HUES64 (cell line): ENCODE measurements around the gene UNC45B.
"Not testable (repeated sequence)": the region's sequence is repeated elsewhere in the genome, so short reads cannot be mapped to it uniquely, and the experiment has no call there.

Source experiments
- H3K27ac ChIP-seq: 2 replicates; pipeline ENCODE4 v1.7.0; 2013; ENCODE audit warnings: low read depth, low read length, inconsistent platforms
- H3K27me3 ChIP-seq: 2 replicates; pipeline ENCODE4 v1.6.1; 2013; ENCODE audit warnings: mild to moderate bottlenecking, low read length; ENCODE audit not compliant: insufficient read depth
- H3K36me3 ChIP-seq: 2 replicates; pipeline ENCODE4 v1.6.1; 2013; ENCODE audit warnings: mild to moderate bottlenecking, low read length; ENCODE audit not compliant: insufficient read depth
- H3K4me1 ChIP-seq: 2 replicates; pipeline ENCODE4 v1.6.1; 2013; ENCODE audit warnings: mild to moderate bottlenecking, low read length, moderate library complexity; ENCODE audit not compliant: insufficient read depth
- H3K4me3 ChIP-seq: 2 replicates; pipeline ENCODE4 v1.5.1; 2013; ENCODE audit warnings: mild to moderate bottlenecking, low read length, moderate library complexity
- H3K9ac ChIP-seq: 2 replicates; pipeline ENCODE4 v1.6.1; 2013; ENCODE audit warnings: mild to moderate bottlenecking, low read depth, low read length
- H3K9me3 ChIP-seq: 2 replicates; pipeline ENCODE4 v1.6.1; 2013; ENCODE audit warnings: low read depth, low read length; ENCODE audit not compliant: insufficient read depth
- WGBS: fragments of 150-250, 120-280 bp; methylation state at CpG from one replicate; pipeline ENCODE4 v1.1.7; 2013; ENCODE audit warnings: missing lambda C conversion rate; 5-methylcytosine and 5-hydroxymethylcytosine counted together

Gene UNC45B

GRCh38 chr17:35142467-35142796 lies 5.2 kb upstream of the UNC45B start:
- Histone ChIP-seq H3K27ac (no peak overlapping the region), H3K27me3 (no peaks in the 10 kb centered on the region), H3K9ac (no peak overlapping the region), H3K4me3 (peak overlapping the region; percentile 98), H3K36me3 (peaks cover 27% of the 10 kb centered on the region), H3K9me3 (no peaks in the 10 kb centered on the region), H3K4me1 (no peaks in the 10 kb centered on the region)
- 71% methylated on average over 8 of the region's 8 CpGs for WGBS

- no peak overlapping the region for H3K9ac ChIP-seq
- 93% methylated on average over 4 of the region's 4 CpGs for WGBS
- H3K36me3 ChIP-seq = peaks cover 3% of the 10 kb centered on the region
- no peaks in the 10 kb centered on the region for H3K27me3 ChIP-seq
- no peak overlapping the region for H3K4me3 ChIP-seq
- no peak overlapping the region for H3K27ac ChIP-seq
- no peaks in the 10 kb centered on the region for H3K9me3 ChIP-seq
- no peaks in the 10 kb centered on the region for H3K4me1 ChIP-seq
These were observed 2.8 kb upstream of the UNC45B start for GRCh38 chr17:35144840-35145239.

DNA sequence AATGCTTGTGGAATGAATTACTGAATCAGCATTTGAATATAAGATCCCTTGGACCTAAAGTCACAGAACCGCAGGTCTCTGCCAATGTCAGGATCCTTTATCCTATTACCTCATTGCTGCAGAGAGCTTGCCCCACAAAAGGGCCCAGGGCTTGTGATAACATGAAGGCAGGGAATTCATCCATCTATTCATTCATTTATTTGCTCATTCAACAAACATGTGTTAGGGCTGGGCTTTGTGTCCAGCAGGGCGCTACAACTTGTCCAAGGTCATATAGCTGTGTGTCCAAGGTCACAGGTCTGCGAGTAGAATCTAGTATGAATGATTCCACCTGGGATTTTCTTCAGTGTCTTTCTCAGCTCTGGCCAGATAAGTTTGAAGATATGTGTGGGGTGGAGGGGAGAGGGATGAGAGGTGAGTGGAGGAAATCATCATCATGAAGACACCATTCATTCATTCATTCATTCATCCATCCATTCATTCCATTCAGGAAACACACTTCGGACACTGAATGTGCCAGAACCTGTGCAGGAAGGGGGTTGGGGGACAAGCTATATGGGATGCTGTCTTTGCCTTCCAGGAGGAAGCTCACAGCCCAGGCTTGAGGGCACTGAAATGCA lies 1.3 kb upstream of the UNC45B start:
- Histone ChIP-seq H3K36me3 (no peaks in the 10 kb centered on the region), H3K4me1 (no peaks in the 10 kb centered on the region), H3K4me3 (no peak overlapping the region), H3K27ac (no peak overlapping the region), H3K27me3 (no peaks in the 10 kb centered on the region), H3K9ac (no peak overlapping the region), H3K9me3 (no peaks in the 10 kb centered on the region)
- 94% methylated on average over 4 of the region's 4 CpGs for WGBS

- no peaks in the 10 kb centered on the region for H3K36me3 ChIP-seq
- H3K4me1 ChIP-seq = no peaks in the 10 kb centered on the region
- H3K9me3 ChIP-seq = no peaks in the 10 kb centered on the region
- H3K27ac ChIP-seq = no peak overlapping the region
- no peaks in the 10 kb centered on the region for H3K27me3 ChIP-seq
- no peak overlapping the region for H3K4me3 ChIP-seq
- 92% methylated on average over 9 of the region's 9 CpGs for WGBS
- H3K9ac ChIP-seq = no peak overlapping the region
These were observed 527 bp downstream of the UNC45B start for GRCh38 chr17:35148144-35148543.

GRCh38 chr17:35149941-35150340 lies 2.3 kb downstream of the UNC45B start:
- Histone ChIP-seq H3K27me3 (no peaks in the 10 kb centered on the region), H3K27ac (no peak overlapping the region), H3K9ac (no peak overlapping the region), H3K36me3 (no peaks in the 10 kb centered on the region), H3K4me3 (no peak overlapping the region), H3K9me3 (no peaks in the 10 kb centered on the region), H3K4me1 (no peaks in the 10 kb centered on the region)
- WGBS = 96% methylated on average over 11 of the region's 11 CpGs

DNA sequence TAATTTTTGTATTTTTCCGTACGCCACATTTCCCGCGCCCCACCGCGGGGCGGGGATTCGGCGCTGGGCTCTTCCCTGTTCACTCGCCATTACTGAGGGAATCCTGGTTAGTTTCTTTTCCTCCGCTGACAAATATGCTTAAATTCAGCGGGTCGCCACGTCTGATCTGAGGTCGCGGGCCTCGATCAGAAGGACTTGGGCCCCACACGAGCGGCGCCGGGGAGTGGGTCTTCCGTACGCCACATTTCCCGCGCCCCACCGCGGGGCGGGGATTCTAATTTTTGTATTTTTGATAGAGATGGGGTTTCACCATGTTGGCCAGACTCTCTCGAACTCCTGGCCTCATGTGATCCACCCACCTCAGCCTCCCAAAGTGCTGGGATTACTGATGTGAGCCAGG lies 3.5 kb downstream of the UNC45B start:
- not testable (repeated sequence) for H3K4me1 ChIP-seq, H3K9me3 ChIP-seq, H3K9ac ChIP-seq, H3K27me3 ChIP-seq, H3K27ac ChIP-seq, H3K36me3 ChIP-seq, H3K4me3 ChIP-seq
- 95% methylated on average over 29 of the region's 29 CpGs for WGBS

GRCh38 chr17:35152421-35153140 lies 5.0 kb downstream of the UNC45B start:
- WGBS = 88% methylated on average over 12 of the region's 13 CpGs
- no peak overlapping the region for H3K27ac ChIP-seq

GRCh38 chr17:35154196-35155165 lies 6.9 kb downstream of the UNC45B start:
- no peaks in the 10 kb centered on the region for H3K27me3 ChIP-seq
- H3K27ac ChIP-seq = no peak overlapping the region
- H3K36me3 ChIP-seq = no peaks in the 10 kb centered on the region
- H3K4me3 ChIP-seq = no peak overlapping the region
- H3K9ac ChIP-seq = no peak overlapping the region
- 95% methylated on average over 13 of the region's 13 CpGs for WGBS
- no peaks in the 10 kb centered on the region for H3K9me3 ChIP-seq
- H3K4me1 ChIP-seq = no peaks in the 10 kb centered on the region

More at GRCh38 chr17:35152421-35153140, 5.0 kb downstream of the UNC45B start:
- H3K27me3 ChIP-seq = no peaks in the 10 kb centered on the region
- no peak overlapping the region for H3K9ac ChIP-seq
- H3K9me3 ChIP-seq = no peaks in the 10 kb centered on the region
- no peak overlapping the region for H3K4me3 ChIP-seq
- H3K4me1 ChIP-seq = no peaks in the 10 kb centered on the region
- H3K36me3 ChIP-seq = no peaks in the 10 kb centered on the region

GRCh38 chr17:35155246-35155645 lies 7.6 kb downstream of the UNC45B start:
- H3K4me3 ChIP-seq = no peak overlapping the region
- H3K27ac ChIP-seq = no peak overlapping the region
- no peaks in the 10 kb centered on the region for H3K4me1 ChIP-seq
- no peaks in the 10 kb centered on the region for H3K27me3 ChIP-seq
- H3K9ac ChIP-seq = no peak overlapping the region
- H3K9me3 ChIP-seq = no peaks in the 10 kb centered on the region
- no peaks in the 10 kb centered on the region for H3K36me3 ChIP-seq
- WGBS = 92% methylated on average over 7 of the region's 7 CpGs

DNA sequence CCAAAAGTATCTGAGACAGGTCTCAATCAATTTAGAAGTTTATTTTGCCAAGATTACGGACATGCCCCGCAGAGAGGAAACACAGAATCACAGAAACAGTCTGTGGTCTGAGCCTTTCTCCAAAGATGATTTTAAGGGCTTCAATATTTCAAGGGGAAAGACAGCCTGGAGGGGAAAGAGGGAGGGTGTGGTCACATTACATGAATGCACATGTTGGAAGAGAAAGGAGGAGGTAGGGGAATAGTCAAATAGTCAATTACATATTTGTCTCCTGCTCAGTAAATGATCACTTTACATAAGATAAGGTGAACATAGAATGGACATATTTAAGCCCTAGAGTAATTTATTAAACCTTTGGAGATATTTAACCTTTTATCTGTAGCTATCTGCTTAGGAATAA lies 12.3 kb downstream of the UNC45B start:
- H3K4me3 ChIP-seq = no peak overlapping the region
- 94% methylated on average over 2 of the region's 2 CpGs for WGBS

More for the DNA sequence above, 12.3 kb downstream of the UNC45B start:
- Histone ChIP-seq H3K9me3 (no peaks in the 10 kb centered on the region), H3K27me3 (no peaks in the 10 kb centered on the region; the same call in 1 of the 2 replicates), H3K27ac (no peak overlapping the region), H3K36me3 (no peaks in the 10 kb centered on the region), H3K9ac (no peak overlapping the region), H3K4me1 (no peaks in the 10 kb centered on the region)
